IMR-90 (cell line): ENCODE data around the gene ANK2. TPM values are rescaled to one million over a fixed set of nuclear protein-coding genes. Genes with fewer than 3 reads are reported as not detected.

Source experiments
- ATAC-seq: fragments of 200-7000 bp; cut with Tn5 transposase; 2 replicates; pipeline ENCODE4 v1.9.1; 2020; ENCODE audit warnings: low read depth, mild to moderate bottlenecking, moderate library complexity
- BruUV-seq: library from RNA; stranded (reverse); fragments of 400-500 nt; replicated peaks from 2 replicates; lab custom pipeline; 2021; lab: Mats Ljungman, UMichigan
- CTCF ChIA-PET: fragments of 300-600 bp; formaldehyde crosslinking; extraction: SDS; loops from one replicate; lab custom pipeline; 2021; ENCODE audit warnings: antibody characterized with exemption; lab: Yijun Ruan, JAX
- POLR2A ChIA-PET: fragments of 300-600 bp; sonication (Branson Sonifier 250); formaldehyde crosslinking; loops from one replicate; lab custom pipeline; 2022; ENCODE audit warnings: antibody characterized with exemption; ENCODE audit not compliant: unreplicated experiment; lab: Charles Lee
- DNase-seq: peaks from one replicate; pipeline ENCODE4 v3.0.0; 2013
- H2AFZ ChIP-seq: replicated peaks from 2 replicates; pipeline ENCODE3; 2013; ENCODE audit warnings: low read length, mild to moderate bottlenecking; ENCODE audit not compliant: poor library complexity
- H2AK5ac ChIP-seq: 2 replicates; pipeline ENCODE4 v1.6.1; 2013; ENCODE audit warnings: low read depth, low read length, inconsistent platforms
- H2AK9ac ChIP-seq: replicated peaks from 2 replicates; pipeline ENCODE3; 2013; ENCODE audit warnings: mild to moderate bottlenecking, low read depth, low read length, moderate library complexity; ENCODE audit not compliant: poor library complexity
- H2BK120ac ChIP-seq: 2 replicates; pipeline ENCODE4 v1.6.1; 2013; ENCODE audit warnings: low read depth, low read length, inconsistent platforms
- H2BK15ac ChIP-seq: 3 replicates; pipeline ENCODE4 v1.6.1; 2013; ENCODE audit warnings: low read depth, low read length, inconsistent platforms
- H2BK20ac ChIP-seq: 2 replicates; pipeline ENCODE4 v1.6.1; 2013; ENCODE audit warnings: low read depth, mild to moderate bottlenecking, inconsistent platforms, low read length, moderate library complexity
- H2BK5ac ChIP-seq: 2 replicates; pipeline ENCODE4 v1.6.1; 2013; ENCODE audit warnings: mild to moderate bottlenecking, low read depth, low read length, inconsistent platforms; ENCODE audit not compliant: poor library complexity, severe bottlenecking
- H3K14ac ChIP-seq: replicated peaks from 2 replicates; pipeline ENCODE4 v1.6.1; 2013; ENCODE audit warnings: low read depth, low read length, inconsistent platforms
- H3K18ac ChIP-seq: 2 replicates; pipeline ENCODE4 v1.6.1; 2013; ENCODE audit warnings: low read depth, low read length, control low read depth
- H3K23ac ChIP-seq: 2 replicates; pipeline ENCODE4 v1.6.1; 2013; ENCODE audit warnings: low read depth, low read length, inconsistent platforms
- H3K27ac ChIP-seq: 2 replicates; pipeline ENCODE4 v1.5.1; 2013; ENCODE audit warnings: mild to moderate bottlenecking, control low read depth, low read length; ENCODE audit not compliant: insufficient read depth
- H3K27me3 ChIP-seq: 2 replicates; pipeline ENCODE4 v1.6.1; 2013; ENCODE audit warnings: low read length; ENCODE audit not compliant: control insufficient read depth, insufficient read depth
- H3K36me3 ChIP-seq: 2 replicates; pipeline ENCODE4 v1.6.1; 2013; ENCODE audit warnings: low read length, mixed read lengths; ENCODE audit not compliant: control insufficient read depth, insufficient read depth
- H3K4ac ChIP-seq: 2 replicates; pipeline ENCODE4 v1.6.1; 2013; ENCODE audit warnings: low read depth, low read length, inconsistent platforms
- H3K4me1 ChIP-seq: 2 replicates; pipeline ENCODE4 v1.6.1; 2013; ENCODE audit warnings: low read length, mixed read lengths; ENCODE audit not compliant: control insufficient read depth, insufficient read depth
- H3K4me2 ChIP-seq: 2 replicates; pipeline ENCODE4 v1.6.1; 2013; ENCODE audit warnings: low read depth, mild to moderate bottlenecking, control low read depth, low read length, moderate library complexity
- H3K4me3 ChIP-seq: 2 replicates; pipeline ENCODE4 v1.5.1; 2013; ENCODE audit warnings: low read depth, mild to moderate bottlenecking, control low read depth, low read length, moderate library complexity; ENCODE audit not compliant: insufficient read depth
- H3K56ac ChIP-seq: 2 replicates; pipeline ENCODE4 v1.6.1; 2013; ENCODE audit warnings: low read length, inconsistent platforms; ENCODE audit not compliant: insufficient read depth; ENCODE audit errors: extremely low read depth
- H3K79me1 ChIP-seq, 2 experiments: 2 replicates each; pipeline ENCODE4 v1.6.1; 2013; ENCODE audit warnings: low read length in 2 of 2, inconsistent platforms in 1 of 2, low read depth in 1 of 2
- H3K9ac ChIP-seq: 2 replicates; pipeline ENCODE4 v1.6.1; 2013; ENCODE audit warnings: low read depth, low read length, control low read depth
- H3K9me1 ChIP-seq: 2 replicates; pipeline ENCODE4 v1.6.1; 2013; ENCODE audit warnings: low read length, inconsistent platforms; ENCODE audit not compliant: insufficient read depth
- H3K9me3 ChIP-seq: 2 replicates; pipeline ENCODE4 v1.6.1; 2013; ENCODE audit warnings: low read length; ENCODE audit not compliant: control insufficient read depth, insufficient read depth
- H4K20me1 ChIP-seq: 2 replicates; pipeline ENCODE4 v1.6.1; 2013; ENCODE audit warnings: low read length, inconsistent platforms; ENCODE audit not compliant: insufficient read depth
- H4K5ac ChIP-seq: 2 replicates; pipeline ENCODE4 v1.6.1; 2013; ENCODE audit warnings: mild to moderate bottlenecking, low read depth, low read length, control low read depth
- H4K8ac ChIP-seq, 2 experiments: 2 replicates each; pipeline ENCODE4 v1.6.1; 2013; ENCODE audit warnings: low read depth in 2 of 2, low read length in 2 of 2, control low read depth in 1 of 2, inconsistent platforms in 1 of 2
- H4K91ac ChIP-seq: 2 replicates; pipeline ENCODE4 v1.6.1; 2013; ENCODE audit warnings: low read depth, low read length, inconsistent platforms; ENCODE audit not compliant: insufficient read depth
- BHLHE40 ChIP-seq: fragments of 150-350 bp; IDR thresholded peaks from 2 replicates; pipeline ENCODE4 v1.6.1; 2016; ENCODE audit warnings: mild to moderate bottlenecking, low read depth, low read length
- CEBPB ChIP-seq: IDR thresholded peaks from 2 replicates; pipeline ENCODE4 v1.6.1; 2012; ENCODE audit warnings: low read depth, low read length, improper control_type of control experiment
- CHD1 ChIP-seq: IDR thresholded peaks from 2 replicates; pipeline ENCODE4 v1.6.1; 2012; ENCODE audit warnings: low read depth, low read length, improper control_type of control experiment
- CTCF ChIP-seq: conservative IDR thresholded peaks from 2 replicates; pipeline ENCODE4 v1.5.1; 2012; ENCODE audit warnings: mild to moderate bottlenecking, low read depth, low read length, improper control_type of control experiment
- ELK1 ChIP-seq: fragments of 150-350 bp; IDR thresholded peaks from 2 replicates; pipeline ENCODE4 v1.6.1; 2016; ENCODE audit warnings: low read depth, mild to moderate bottlenecking, low read length, moderate library complexity, borderline replicate concordance
- FOS ChIP-seq: fragments of 150-350 bp; IDR thresholded peaks from 2 replicates; pipeline ENCODE4 v1.6.1; 2016; ENCODE audit warnings: low read depth, low read length
- MAFK ChIP-seq: IDR thresholded peaks from 2 replicates; pipeline ENCODE4 v1.6.1; 2012; ENCODE audit warnings: low read depth, low read length, improper control_type of control experiment
- MAZ ChIP-seq: IDR thresholded peaks from 2 replicates; pipeline ENCODE4 v1.6.1; 2012; ENCODE audit warnings: low read depth, mild to moderate bottlenecking, low read length, improper control_type of control experiment, moderate library complexity, borderline replicate concordance
- MXI1 ChIP-seq: IDR thresholded peaks from 2 replicates; pipeline ENCODE4 v1.6.1; 2012; ENCODE audit warnings: low read depth, mild to moderate bottlenecking, low read length, moderate library complexity, borderline replicate concordance
- NFE2L2 ChIP-seq: fragments of 150-350 bp; IDR thresholded peaks from 2 replicates; pipeline ENCODE4 v1.6.1; 2016; ENCODE audit warnings: low read depth, mild to moderate bottlenecking, low read length
- POLR2A ChIP-seq: IDR thresholded peaks from 2 replicates; pipeline ENCODE4 v1.6.1; 2012; ENCODE audit warnings: mild to moderate bottlenecking, low read depth, low read length
- RAD21 ChIP-seq: IDR thresholded peaks from 2 replicates; pipeline ENCODE4 v1.6.1; 2012; ENCODE audit warnings: low read length, improper control_type of control experiment
- RCOR1 ChIP-seq: IDR thresholded peaks from 2 replicates; pipeline ENCODE4 v1.6.1; 2012; ENCODE audit warnings: mild to moderate bottlenecking, low read length, improper control_type of control experiment; ENCODE audit not compliant: insufficient replicate concordance
- RFX5 ChIP-seq: IDR thresholded peaks from 2 replicates; pipeline ENCODE4 v1.8.0; 2012; ENCODE audit warnings: low read depth, mild to moderate bottlenecking, low read length, moderate library complexity
- WGBS, 2 experiments: methylation state at CpG; one replicate each; pipeline versions ENCODE4 v1.1.5 to v1.1.7; 2013; ENCODE audit warnings: missing lambda C conversion rate in 2 of 2; ENCODE audit not compliant: insufficient read length in 1 of 2; ENCODE audit errors: extremely low coverage in 2 of 2; 5-methylcytosine and 5-hydroxymethylcytosine counted together
- dilution Hi-C: fragments of 300-500 bp; cut with HindIII; formaldehyde crosslinking; loops from one replicate; pipeline ENCODE4 v1.14.3; 2018; ENCODE audit warnings: low sequenced_read_pairs; ENCODE audit not compliant: unreplicated experiment
- in situ Hi-C: fragments of 300-500 bp; cut with MboI; formaldehyde crosslinking; loops from 3 replicates; pipeline ENCODE4 v1.14.3; 2019; ENCODE audit warnings: low sequenced_read_pairs, inconsistent platforms, mixed read lengths
- intact Hi-C: fragments of 100-400 bp; cut with micrococcal nuclease; formaldehyde crosslinking; loops from 2 replicates; pipeline ENCODE4 v1.10.0; 2022
- polyA plus RNA-seq, 3 experiments: library from polyadenylated mRNA; depleted of rRNA; stranded (reverse); fragments of >200 nt; gene quantifications; 2 replicates each; pipeline ENCODE4 v1.2.3, GENCODE V29; 2012; ENCODE audit warnings: low replicate concordance in 1 of 3
- total RNA-seq: library from RNA; depleted of rRNA; stranded (reverse); fragments of >200 nt; gene quantifications from 2 replicates; pipeline ENCODE4 v1.2.3, GENCODE V29; 2012

The ANK2 gene
- total and polyA plus RNA-seq, 2 of the 4 experiments (the other 2 are of a cell fraction), result 0.82 to 6.6 TPM

GRCh38 chr4:113007151-113007550, 42.3 kb upstream of the ANK2 start:
- Histone ChIP-seq H3K14ac (no peak overlapping the region), H2BK5ac (no peak overlapping the region), H3K4me2 (no peak overlapping the region), H3K23ac (no peak overlapping the region), H2AK5ac (no peak overlapping the region), H2BK120ac (no peak overlapping the region), H4K8ac (no peak overlapping the region), H3K9me3 (no peaks in the 10 kb centered on the region), H3K79me1 (no peaks in the 10 kb centered on the region), H3K4me1 (no peaks in the 10 kb centered on the region), H2AFZ (no peak overlapping the region), H4K5ac (no peak overlapping the region), H4K20me1 (no peaks in the 10 kb centered on the region), H3K9ac (no peak overlapping the region), H3K56ac (no peak overlapping the region), H2BK20ac (no peak overlapping the region), H3K4ac (no peak overlapping the region), H3K18ac (no peak overlapping the region), H3K27me3 (no peaks in the 10 kb centered on the region), H3K27ac (no peak overlapping the region), H2BK15ac (no peak overlapping the region), H4K91ac (no peak overlapping the region), H3K4me3 (no peak overlapping the region), H2AK9ac (no peak overlapping the region), H3K9me1 (no peaks in the 10 kb centered on the region), H3K36me3 (no peaks in the 10 kb centered on the region)
- in situ Hi-C loops, result no loop called here
- dilution Hi-C loops, result no loop called here
- WGBS, 2 experiments, result no CpG with 5 or more reads among the region's 5 CpGs
- no TSS peak for BruUV-seq
- ATAC-seq (no peak), DNase-seq (no peak)
- POLR2A ChIA-PET, result no interaction called here
- CTCF ChIA-PET, result no interaction called here
- TF ChIP-seq POLR2A (no peak), CEBPB (no peak), MXI1 (no peak), FOS (no peak), MAFK (no peak), RCOR1 (no peak), NFE2L2 (no peak), CTCF (no peak), RAD21 (no peak), BHLHE40 (no peak), MAZ (no peak), ELK1 (no peak), CHD1 (no peak), RFX5 (no peak)
- intact Hi-C loops, result no loop called here
